ENCODE results near the gene DLAT.
"Not testable (repeated sequence)": the region's sequence is repeated elsewhere in the genome, so short reads cannot be mapped to it uniquely, and the experiment has no call there.

DLAT gene

DNA sequence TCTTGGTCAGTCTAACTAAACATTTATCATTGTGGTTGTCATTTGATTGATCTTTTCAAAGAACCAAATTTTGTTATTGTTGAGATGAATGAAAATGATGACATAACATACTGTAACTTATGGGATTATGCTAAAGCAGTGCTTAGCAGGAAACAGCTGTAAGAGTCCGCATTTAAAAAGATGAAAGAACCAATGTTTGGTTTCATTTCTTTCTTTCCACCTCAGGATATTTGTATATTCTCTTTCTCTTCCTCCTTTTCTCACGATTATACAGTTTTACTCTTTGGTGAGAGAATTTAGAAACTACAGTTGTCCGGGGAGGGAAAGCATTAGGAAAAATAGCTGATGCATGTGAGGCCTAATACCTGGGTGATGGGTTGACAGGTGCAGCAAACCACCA is 25.5 kb downstream of the DLAT start:
- DNase-seq, result no peak

GRCh38 chr11:112051768-112052167 is 26.6 kb downstream of the DLAT start:
- no peak for DNase-seq

DNA sequence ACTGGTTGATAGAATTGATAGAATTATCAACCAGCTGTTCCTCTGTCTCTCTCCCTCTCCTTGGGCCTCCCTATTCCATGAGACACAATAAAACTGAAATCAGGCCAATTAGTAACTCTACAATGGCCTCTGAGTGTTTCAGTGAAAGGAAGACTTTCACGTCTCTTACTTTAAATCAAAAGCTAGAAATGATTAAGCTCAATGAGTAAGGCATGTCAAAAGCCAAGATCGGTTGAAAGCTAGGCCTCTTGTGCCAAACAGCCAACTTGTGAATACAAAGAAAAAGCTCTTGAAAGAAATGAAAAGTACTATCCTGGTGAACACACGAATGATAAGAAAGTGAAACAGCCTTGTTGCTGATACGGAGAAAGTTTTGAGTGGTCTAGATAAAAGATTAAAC is 32.0 kb downstream of the DLAT start:
- no peak for DNase-seq

DNA sequence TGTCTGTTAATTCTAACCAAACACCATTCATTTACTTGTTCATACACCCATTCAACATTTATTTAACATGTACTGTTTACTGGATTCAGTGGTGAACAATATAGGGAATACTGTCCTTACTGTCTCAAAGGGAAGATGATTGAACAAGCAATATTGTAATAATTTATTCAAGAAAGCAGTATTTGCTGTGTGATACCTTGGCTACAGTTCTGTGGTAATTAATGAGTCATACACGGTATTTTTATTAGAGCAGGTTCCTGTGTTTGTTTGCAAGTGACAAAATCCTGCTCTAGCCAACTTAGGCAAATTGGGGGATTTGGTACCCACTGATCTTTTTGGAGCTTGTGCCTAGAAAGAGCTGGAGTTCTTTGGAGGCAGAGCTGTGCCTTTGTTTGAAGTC is 32.9 kb downstream of the DLAT start:
- no peak for DNase-seq

- DNase-seq, result no peak
Measured at GRCh38 chr11:112062923-112063322, 37.7 kb downstream of the DLAT start.

DNA sequence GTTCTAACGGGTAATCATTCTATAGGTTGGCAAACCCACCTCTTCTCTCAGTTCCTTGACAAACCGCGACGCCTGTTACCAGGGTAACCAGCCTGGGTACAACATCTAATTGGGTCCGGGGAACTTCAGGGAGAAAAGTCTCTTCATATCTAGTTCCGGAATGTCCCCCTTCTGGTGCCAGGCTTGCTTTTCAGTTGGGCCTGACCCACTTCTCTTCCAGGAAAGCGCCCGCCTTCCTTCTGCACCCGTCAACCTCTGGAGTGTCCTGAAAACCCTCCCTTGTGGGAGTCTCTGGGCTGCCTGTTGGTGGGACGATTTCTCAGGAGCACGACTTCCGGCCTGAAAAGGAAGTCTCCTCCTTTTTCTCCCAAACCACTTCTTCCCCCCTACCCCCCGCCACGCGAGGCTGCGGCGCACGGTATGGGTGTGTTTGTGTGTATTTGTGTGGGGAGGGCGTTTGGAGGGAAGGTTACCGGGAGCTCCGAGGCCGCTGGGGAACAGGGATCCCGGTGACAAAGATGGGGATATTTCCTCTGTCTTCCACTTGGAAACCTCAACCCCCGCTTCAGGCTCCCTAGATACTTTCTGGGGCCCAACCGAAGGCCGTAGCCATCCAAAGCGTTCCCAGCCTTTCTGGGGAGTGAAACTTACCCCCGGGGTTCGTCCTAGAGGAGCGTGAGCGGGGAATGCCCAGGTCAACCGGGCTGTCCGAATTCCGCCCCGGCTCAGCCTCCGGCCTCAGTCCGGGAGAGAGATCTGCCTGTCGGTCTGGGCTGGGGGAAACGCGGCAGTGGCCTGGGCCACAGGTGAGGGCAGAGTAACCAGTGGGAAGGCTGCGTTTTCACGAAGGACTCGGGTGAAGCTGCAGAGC is 49.0 kb downstream of the DLAT start, which contains the start of the genes NKAPD1 and PIH1D2:
NKAPD1 (plus strand) TSS at position 359 of the 871 bp plus-strand sequence. CDS start 1,276 bp downstream, outside the sequence.
PIH1D2 (minus strand) TSS at position 77 of the 871 bp plus-strand sequence. CDS start 843 bp downstream, outside the sequence.
- peak; percentile 51 for DNase-seq

GRCh38 chr11:112082729-112083128 is 57.5 kb downstream of the DLAT start:
- DNase-seq, result no peak

- DNase-seq, result no peak
Measured at GRCh38 chr11:112085822-112086421, 60.7 kb downstream of the DLAT start.

GRCh38 chr11:112086422-112087191 is 61.4 kb downstream of the DLAT start, which contains the start of the genes SDHD and TIMM8B:
Gene SDHD (plus strand): TSS chr11:112086873. CDS start chr11:112086908, 35 bp downstream.
Gene TIMM8B (minus strand): TSS chr11:112086756. CDS start chr11:112086723, 33 bp downstream.
- peak; percentile 61 for DNase-seq

- no peak for DNase-seq
Measured at GRCh38 chr11:112087212-112087611, 62.0 kb downstream of the DLAT start.

DNA sequence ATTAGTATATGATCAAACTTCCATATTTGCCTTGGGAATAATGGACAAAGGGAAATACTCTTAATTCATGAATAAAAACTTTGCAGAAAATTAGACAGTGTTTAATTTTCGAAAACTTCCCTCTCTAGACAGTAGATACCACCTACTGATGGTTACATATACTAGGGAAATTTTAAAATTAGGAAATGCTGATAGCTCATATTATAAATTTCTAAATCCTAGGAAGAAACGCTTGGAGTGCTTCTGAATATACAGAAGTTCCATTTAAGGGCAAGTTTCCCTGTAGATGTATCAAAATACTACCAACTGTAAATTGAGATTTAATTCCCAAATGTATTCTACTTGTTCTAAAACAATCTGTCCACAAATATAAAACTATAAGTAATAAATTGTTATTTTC is 70.1 kb downstream of the DLAT start:
- not testable (repeated sequence) for DNase-seq

DNA sequence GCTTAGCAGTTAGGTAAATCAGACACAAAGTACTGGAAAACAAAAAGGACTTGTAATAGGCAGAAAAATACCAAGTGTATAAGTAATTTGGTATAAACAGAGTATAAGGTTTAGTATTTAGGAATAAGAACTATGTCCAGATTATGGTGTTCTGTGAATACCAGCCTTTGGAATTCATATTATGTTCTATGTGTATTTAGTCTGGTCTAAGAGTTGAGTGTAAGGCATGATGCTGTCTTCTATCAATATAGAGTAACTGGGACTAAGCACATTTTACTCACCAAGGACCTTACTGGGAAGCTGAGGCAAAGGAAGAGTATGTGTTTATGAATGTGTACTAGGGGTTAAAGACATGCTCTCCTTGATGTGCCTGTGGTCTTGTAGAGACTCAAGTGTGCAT is 71.0 kb downstream of the DLAT start:
- DNase-seq, result no peak

- no peak for DNase-seq
Measured at GRCh38 chr11:112097734-112098528, 72.7 kb downstream of the DLAT start.

GRCh38 chr11:112100462-112100861 is 75.3 kb downstream of the DLAT start:
- DNase-seq, result no peak

- no peak for DNase-seq
Measured at GRCh38 chr11:112103446-112103845, 78.2 kb downstream of the DLAT start.

- DNase-seq, result no peak
Measured at GRCh38 chr11:112106070-112106469, 80.9 kb downstream of the DLAT start.

Data from SIG-M5 (cell line).